Stimulated activated CD4-positive, alpha-beta T cell treated with anti-CD3 and anti-CD28 coated beads, Interleukin-4, amount 100 ng/mL, for 4 hours (primary cell): ENCODE measurements around the gene ZNF236.
A peak's percentile ranks its signal among the peaks of the same experiment; 100 is the strongest.
"Not testable (repeated sequence)": the region's sequence is repeated elsewhere in the genome, so short reads cannot be mapped to it uniquely, and the experiment has no call there.

Source experiments
- DNase-seq, 2 experiments: peaks; one replicate each; pipeline ENCODE4 v3.0.0-alpha.2; 2020

Gene ZNF236

GRCh38 chr18:76977684-76978232, 155.4 kb downstream of the ZNF236 start:
- DNase-seq: no peak

GRCh38 chr18:76978616-76979015, 156.3 kb downstream of the ZNF236 start:
- DNase-seq: no peak

- DNase-seq: no peak
These were observed 156.9 kb downstream of the ZNF236 start for GRCh38 chr18:76979111-76979751.

DNA sequence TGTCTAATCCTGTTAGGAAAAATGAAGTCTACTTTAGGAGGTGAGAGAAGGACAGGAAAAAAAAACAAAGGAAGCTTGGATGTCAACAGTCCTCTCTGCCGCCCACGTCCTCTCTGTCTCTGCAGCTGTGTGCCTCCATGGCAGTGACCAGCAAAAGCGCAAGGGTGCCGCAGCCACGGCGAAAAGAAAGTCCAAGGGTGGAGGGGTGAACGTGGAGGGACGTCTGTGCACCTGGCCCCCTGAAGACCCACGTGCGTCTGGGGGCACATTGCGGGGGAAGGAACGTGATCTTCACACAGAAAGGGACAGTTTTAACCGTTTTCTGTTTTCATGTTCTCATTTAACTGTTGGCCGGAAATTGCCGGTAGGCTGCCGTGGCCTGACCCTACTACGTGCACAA, 157.5 kb downstream of the ZNF236 start:
- no peak for DNase-seq

- DNase-seq: no peak
These were observed 158.5 kb downstream of the ZNF236 start for GRCh38 chr18:76980663-76981395.

GRCh38 chr18:76981396-76981968, 159.1 kb downstream of the ZNF236 start:
- no peak for DNase-seq

DNA sequence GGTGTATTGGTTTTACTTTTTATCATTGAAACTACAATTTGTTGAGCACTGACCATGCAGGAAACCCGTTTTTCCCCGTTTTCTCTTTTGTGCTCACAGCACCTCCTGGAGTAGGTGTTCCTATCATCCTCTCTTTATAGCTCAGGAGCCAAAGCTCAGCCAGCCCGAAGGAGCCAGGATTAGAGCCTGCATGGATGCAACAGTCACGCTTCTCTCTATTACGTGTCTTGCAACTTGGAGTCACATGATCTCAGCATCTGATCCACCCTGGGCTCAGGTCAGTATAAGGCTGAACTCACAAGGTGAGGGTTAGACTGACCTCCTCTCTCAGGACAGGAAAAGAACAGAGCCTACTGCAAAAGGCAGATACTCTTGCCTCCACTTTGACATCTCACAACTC, 159.7 kb downstream of the ZNF236 start:
- DNase-seq: no peak

DNA sequence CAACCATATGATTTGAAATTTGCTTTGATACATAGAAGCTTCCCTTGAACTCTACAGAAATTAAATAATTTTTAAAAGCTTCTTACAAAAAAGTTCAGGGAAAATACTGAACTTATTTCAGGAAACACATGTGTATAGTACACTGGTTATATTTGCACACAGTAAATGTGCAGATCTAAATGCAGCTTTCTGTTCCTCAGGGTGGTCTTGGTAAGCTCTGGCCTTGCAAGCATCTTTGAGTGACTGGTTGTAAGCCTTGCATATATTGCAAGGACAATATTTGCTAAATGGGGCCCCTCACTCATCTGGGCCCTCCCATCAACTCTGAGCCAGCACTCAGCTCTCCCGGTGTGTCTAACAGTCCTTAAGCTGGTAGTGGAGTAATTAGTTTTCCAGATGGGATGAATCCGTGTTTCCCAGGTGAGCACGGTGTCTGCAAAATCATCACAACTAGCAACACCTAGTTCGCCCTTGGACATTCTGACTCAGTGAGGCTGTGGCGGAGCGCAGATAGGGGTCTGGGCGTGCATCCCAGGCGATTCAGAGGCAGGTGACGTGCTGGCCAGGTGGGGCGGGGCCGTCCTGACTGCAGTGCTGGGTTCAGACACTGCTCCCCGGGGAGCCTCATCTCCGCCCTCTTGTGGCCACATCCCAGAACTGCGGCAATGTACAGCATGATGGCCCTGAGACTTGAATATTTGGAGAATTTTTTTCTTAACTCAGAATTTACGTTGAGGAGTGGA, 160.7 kb downstream of the ZNF236 start:
- peak; percentile 77 to 82 for DNase-seq

DNA sequence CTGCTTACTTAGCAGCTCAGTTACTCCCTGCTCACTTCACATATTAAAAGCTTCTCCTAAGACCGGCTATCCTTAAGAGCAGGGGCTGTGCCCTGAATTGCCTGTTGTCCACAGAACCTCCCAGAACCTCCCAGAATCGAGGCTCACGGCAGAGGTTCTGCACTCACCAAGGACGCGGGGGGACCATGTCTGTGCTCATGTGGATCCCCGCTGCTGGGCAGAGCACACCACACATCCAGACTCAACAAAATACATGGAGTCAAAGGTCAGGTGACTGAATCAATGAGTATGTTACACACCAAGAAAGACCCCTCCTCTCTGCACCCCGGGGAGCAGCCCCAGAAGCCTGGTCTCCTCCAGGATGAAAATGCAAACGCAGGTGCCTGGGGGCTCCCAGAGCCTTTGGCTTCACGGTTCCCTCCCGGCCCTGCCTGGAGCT, 161.3 kb downstream of the ZNF236 start:
- no peak for DNase-seq

GRCh38 chr18:76984193-76985155, 162.1 kb downstream of the ZNF236 start:
- no peak for DNase-seq

GRCh38 chr18:76985156-76985950, 163.0 kb downstream of the ZNF236 start:
- no peak for DNase-seq

DNA sequence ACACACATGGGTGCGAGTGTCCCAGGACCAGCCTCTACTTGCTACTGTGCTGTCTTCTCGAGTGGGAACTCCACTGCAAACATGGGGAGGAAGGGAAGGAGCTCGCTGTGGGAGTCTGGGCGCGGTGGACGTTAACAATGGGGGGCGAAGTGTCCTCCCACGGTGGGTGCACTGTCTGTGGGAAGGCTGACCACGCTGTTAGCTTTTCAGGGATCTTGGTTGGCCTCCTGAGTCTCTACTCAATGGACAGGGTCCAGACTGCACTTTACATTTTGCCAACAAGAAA, 163.5 kb downstream of the ZNF236 start:
- no peak for DNase-seq

DNA sequence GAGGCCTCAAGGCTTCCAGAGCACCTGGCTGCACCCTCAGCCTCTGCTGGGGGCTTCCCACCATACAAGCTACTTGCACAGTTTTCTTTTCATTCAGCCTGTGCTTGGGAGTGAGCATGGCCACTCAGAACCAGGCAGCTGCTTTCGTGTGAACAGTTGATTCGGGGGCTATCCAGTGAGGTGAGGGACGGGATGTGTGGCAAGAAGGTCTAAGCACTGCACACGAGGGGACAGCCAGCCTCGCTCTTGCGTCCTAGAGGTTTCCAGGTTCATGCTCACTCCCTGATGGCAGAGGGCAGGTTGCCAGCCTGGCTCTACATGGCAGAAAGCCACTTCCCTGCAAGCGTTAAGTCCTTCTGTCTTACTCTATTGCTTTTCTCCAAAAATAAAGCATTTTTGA, 164.0 kb downstream of the ZNF236 start:
- DNase-seq: no peak

DNA sequence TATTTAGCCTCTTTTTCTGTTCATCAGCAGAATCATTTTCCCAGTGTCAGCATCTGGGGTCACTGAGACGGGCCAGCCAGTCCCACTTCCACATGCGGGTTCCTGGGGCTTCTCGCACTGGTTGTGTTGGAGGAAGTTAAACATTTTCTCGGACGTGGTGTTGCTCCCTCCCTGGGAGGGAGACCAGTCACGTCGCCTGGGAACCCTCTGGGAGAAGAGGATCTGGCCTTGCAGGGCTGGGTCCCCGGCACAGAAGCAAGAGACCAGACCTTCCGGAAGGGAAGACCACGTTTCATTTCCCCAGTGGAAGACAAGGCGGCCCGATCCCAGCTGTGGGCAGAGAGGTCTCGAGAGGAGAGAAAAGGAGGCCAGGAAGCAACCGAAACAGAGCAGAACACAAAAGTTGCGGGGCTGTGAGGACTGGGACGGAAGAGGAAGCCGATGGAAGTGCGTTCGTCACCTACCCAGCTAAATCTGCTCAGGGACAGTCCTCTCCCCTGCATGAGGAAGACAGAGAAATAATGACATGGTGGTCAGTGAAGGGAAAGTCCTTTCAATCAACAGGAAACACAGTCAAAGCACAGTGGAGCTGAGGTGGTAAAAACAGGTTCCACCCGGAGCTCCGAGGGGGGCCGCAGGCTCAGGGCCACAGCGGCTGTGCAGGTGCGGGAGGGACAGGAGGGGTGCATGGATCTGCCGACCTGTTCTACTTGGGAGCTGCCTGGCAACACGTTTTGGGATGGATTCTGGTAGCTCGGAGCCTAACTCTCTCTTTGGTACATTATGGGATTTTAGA, 165.9 kb downstream of the ZNF236 start:
- DNase-seq: no peak

DNA sequence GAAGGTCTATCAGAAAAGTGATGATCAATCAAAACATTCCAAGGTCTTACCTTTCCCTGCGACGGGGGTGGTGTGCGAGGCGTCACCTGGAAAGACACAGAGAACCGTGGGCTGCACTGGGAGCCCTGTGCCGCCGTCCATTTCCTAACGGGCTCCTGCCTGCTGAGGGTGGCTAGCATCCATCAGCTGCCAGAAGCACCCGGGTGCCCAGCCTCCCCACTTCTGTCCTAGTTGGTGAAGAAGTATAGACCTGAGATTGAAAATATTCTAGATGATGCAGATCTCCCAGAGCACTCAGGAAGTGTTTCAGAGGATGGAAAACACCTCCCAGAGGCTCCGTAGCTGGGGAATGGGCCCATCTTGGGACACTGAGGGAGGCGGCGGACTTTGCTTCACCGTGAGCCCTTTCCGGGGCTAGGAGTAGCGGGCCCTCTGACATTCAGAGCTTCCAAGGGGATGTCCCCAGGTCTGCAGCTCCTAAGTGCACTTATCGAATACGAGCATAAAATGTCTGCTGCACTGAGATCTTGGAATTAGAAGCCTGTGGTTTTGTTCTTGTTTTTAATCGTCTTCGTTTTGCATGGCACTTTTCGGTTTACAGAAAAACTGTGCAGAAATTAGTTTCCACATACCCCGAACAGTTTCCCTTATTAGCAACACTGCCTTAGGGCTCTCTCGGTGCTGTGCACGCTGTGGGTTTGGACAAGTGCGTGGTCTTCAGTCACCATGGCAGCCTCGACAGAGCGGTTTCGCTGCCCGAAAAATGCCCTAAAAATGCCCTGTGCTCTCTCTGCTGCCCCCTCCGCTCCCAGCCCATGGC, 166.7 kb downstream of the ZNF236 start:
- no peak for DNase-seq

DNA sequence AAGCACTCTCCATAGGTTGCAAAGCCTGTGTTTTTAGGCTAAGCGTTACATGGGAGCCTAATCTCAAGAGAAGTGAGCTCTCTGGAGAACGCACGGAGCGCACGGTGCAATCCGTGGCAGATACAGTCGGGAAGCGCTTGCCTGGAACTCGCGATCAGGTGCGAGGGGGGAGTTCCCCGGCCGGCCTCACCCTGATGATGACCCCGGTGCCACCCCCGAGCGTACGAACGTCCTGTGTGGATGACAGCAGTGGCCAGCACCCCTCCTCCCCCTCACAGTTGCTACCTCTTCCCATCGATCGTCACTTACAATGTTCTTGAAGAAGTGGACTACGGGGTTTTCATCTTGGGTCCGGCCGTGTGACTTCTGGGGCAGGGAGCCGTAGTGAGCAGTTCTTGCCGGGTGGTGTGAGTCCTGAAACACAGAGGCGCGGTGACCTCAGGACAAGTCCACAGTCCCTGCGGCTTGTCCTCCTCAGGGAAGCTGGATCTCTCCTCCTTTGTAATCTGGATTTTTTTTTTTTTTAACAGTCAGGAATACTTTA, 167.4 kb downstream of the ZNF236 start:
- DNase-seq: no peak

DNA sequence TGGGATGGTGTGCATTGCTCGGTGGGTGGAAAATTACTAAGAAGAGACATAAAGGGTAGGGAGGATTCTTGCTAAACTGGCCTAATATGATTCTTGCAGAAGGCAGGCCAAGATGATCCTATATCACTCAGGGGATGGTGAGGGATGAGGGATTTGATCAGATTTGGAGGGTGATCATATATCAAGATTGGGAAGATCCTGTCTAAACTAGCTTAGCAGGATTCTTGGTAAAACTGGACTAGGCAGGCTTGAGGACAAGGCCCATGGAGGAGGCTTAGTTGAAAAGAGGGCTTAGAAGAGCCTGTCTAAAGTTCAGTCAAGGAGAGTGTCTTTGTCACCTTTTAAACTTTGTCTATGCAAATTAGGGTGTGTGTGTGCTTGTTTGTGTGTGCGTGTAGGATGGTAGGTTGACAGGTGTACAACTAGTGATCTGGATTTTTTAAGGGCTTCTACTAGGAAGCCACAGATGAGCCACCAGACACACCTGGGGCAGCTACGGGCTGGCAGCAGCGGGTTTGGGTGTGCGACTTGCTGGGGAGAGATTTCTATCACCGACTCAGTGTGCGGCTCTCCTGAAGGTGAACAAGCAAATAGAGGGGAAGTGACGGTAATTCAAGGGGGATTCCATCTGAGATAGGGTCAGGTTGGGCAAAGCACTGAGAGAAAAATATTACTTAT, 168.1 kb downstream of the ZNF236 start:
- DNase-seq: not testable (repeated sequence)

DNA sequence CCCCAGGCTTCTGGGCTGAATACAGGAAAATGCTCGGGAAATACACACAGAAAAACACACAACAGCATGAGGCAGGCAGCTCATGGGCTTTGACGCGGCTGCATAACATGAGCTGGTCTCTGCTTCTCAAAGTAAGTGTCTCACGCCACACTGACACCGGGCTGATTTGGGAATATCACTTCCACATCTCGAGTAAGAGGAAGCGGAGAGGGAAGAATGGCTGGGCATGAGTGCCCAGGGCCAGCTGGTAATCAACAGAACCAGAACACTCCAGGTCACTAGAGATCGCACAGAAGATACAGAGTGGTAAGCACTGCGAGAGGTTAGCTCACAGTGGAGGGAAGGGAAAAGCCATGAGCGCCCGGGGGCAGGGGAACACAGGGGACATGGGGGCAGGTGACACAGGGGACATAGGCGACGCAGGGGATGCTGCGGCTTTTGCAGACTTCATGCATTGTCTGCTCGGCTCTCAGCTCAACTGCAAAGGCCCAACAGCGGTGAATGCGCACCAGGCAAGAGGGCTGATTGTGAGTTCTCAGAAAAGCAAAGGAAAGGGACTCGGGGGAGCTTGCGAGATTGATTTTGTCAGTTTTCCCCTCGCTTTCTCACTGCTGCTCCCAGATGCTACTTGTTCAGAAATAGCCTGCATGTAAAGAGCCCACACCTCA, 168.8 kb downstream of the ZNF236 start:
- DNase-seq: no peak
